Neuron (in vitro differentiated cells): ENCODE results near the gene BPIFB2.
"Not testable (repeated sequence)": the region's sequence is repeated elsewhere in the genome, so short reads cannot be mapped to it uniquely, and the experiment has no call there.

Experiments used
- H2AFZ ChIP-seq: one replicate; pipeline ENCODE4 v1.6.1; 2013; ENCODE audit warnings: low read depth, mild to moderate bottlenecking, inconsistent platforms, low read length, moderate library complexity
- H3K27me3 ChIP-seq: one replicate; pipeline ENCODE4 v1.6.1; 2013; ENCODE audit warnings: low read length; ENCODE audit not compliant: insufficient read depth
- H3K36me3 ChIP-seq: one replicate; pipeline ENCODE4 v1.6.1; 2013; ENCODE audit warnings: low read length; ENCODE audit not compliant: insufficient read depth
- H3K4me1 ChIP-seq: one replicate; pipeline ENCODE4 v1.6.1; 2013; ENCODE audit warnings: low read length; ENCODE audit not compliant: insufficient read depth
- H3K4me3 ChIP-seq: 2 replicates; pipeline ENCODE4 v1.5.1; 2013; ENCODE audit warnings: mild to moderate bottlenecking, low read length, moderate library complexity
- H3K9me3 ChIP-seq: one replicate; pipeline ENCODE4 v1.6.1; 2013; ENCODE audit warnings: low read length

The BPIFB2 gene

GRCh38 chr20:33007376-33008335 is at the start of gene BPIFB2:
BPIFB2 (plus strand) TSS chr20:33007704; CDS start chr20:33008575, 871 bp downstream.
- Histone ChIP-seq H3K9me3 (no peaks in the 10 kb centered on the region), H3K4me1 (no peaks in the 10 kb centered on the region), H3K36me3 (no peaks in the 10 kb centered on the region), H3K4me3 (no peak within 1 kb of the TSS), H2AFZ (no peak within 1 kb of the TSS), H3K27me3 (no peaks in the 10 kb centered on the region)

DNA sequence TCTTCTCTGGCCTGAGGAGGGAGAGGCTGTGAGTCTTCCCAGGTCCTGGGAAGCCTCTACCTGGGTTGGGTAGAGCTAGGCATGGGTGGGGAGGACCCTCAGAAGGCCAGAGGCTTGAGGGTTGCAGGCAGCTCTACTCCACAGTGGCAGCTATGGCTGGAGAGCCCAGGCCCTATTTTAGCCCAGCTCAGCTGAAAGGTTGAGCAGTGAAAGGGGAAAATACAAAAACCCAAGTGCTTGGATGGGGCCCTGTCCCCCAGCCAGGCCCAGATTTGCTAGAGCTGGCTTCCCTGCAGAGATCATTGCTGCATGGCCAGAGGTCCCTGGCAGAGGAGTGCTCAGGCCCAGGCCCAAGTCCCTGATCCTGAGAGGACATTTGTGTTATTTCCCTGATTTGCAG is 48.9 kb upstream of the BPIFB2 start:
- H3K4me1 ChIP-seq = no peaks in the 10 kb centered on the region
- no peaks in the 10 kb centered on the region for H3K36me3 ChIP-seq
- peaks cover 2% of the 10 kb centered on the region for H3K9me3 ChIP-seq
- no peaks in the 10 kb centered on the region for H3K27me3 ChIP-seq
- no peak overlapping the region for H3K4me3 ChIP-seq
- H2AFZ ChIP-seq = no peak overlapping the region

DNA sequence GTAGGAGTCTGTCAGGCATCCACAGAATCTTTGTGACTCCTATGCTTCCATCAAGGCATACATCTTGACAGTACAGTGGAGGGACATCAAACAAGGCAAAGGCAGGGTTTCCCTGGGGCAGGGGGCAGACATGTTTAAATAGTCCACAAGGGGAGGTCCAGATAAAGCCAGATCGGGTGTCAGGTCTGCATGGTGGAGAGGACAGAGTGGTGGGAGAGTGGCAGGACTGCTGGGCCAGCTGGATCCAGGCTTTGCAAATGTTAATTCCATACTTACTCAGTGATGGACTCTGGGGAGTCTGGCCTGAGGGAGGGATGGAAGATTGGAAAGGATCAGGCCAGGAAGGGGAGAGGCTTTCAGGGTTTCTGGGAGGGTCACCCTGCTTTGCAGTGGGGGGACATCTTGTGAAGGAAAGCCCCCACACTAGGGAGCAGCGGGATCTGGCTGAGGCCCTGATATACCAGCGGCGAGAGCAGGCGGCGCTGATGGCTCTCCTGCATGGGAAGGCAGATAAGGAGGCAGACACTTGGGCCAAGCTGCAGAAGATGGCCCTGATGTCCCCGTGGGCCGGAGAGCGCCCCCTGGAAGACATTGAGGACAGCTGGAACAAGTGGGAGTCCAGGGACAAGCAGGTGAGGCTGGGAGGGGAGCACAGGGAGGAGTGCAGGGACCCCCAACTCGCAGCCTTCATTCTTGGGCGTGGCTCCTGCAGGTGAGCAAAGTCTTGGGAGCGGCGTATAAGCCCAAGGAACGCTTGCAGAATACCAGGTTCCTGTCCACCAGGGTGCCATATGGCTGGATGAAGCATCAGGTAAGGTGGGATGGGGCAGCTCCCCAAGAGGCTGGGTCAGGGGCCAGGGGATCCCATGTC is 47.9 kb upstream of the BPIFB2 start:
- H3K27me3 ChIP-seq = no peaks in the 10 kb centered on the region
- no peak overlapping the region for H2AFZ ChIP-seq
- peaks cover 2% of the 10 kb centered on the region for H3K9me3 ChIP-seq
- no peaks in the 10 kb centered on the region for H3K4me1 ChIP-seq
- H3K36me3 ChIP-seq = no peaks in the 10 kb centered on the region
- H3K4me3 ChIP-seq = no peak overlapping the region

DNA sequence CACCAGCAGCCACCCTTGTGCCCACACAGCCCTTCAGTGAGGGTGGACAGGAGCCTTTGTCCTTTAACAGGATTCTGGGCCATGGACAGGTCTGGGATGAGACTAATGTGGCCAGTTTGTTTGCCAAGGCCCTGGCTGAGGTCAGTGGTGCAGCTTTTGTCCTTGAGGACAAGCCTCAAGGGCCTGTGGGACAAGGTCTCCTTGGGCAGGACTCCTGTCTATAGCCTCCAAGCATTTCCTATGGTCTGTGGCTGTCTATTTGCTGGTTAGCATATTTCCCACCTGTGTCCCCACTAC is 47.3 kb upstream of the BPIFB2 start:
- Histone ChIP-seq H3K36me3 (no peaks in the 10 kb centered on the region), H3K9me3 (peaks cover 2% of the 10 kb centered on the region), H3K27me3 (no peaks in the 10 kb centered on the region), H2AFZ (no peak overlapping the region), H3K4me3 (no peak overlapping the region), H3K4me1 (no peaks in the 10 kb centered on the region)

DNA sequence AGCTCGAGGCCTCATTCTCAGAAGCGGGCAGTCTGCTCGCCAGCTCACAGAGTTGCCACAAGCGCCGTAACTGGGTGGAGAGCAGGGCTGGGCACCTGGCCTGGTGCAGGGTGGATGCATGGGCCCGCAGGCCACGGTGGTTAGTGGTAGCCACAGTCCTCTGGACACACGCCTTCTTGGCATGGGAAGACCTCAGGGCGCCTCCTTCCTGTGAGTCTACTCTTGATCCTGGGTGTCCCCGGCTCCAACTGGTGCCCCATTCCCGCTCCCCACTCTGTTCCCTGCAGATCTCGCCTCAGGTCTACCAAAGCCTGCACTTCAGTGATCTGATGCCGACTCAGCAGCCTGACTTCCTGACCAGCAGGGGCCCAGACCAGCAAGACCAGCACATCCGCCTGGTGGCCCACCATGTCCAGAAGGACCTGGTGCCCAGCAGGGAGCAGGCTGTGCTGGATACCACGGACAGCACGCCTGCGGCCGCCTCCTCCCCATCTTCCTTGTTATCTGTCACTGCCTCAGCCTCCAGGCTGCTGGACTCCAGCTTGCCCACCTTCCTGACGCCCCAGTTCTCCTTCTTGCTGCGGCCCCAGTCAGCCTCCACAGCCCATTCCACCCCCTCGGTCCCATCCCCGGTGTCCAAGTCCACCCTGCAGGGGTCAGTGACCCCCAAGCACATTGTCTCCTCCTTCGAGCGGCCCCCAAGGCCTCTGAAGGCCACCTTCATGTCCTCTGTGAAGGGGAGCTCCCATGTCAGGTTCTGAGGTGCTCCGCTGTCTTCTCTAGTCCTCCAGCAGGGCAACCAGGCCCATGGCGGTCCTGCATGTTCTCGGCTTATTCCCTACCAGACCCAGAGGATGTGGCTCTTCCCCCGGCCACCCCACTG is 46.4 kb upstream of the BPIFB2 start:
- no peaks in the 10 kb centered on the region for H3K4me1 ChIP-seq
- H3K4me3 ChIP-seq = no peak overlapping the region
- peaks cover 2% of the 10 kb centered on the region for H3K9me3 ChIP-seq
- no peak overlapping the region for H2AFZ ChIP-seq
- H3K27me3 ChIP-seq = no peaks in the 10 kb centered on the region
- H3K36me3 ChIP-seq = no peaks in the 10 kb centered on the region

GRCh38 chr20:32962053-32962452 is 45.5 kb upstream of the BPIFB2 start:
- H3K36me3 ChIP-seq = no peaks in the 10 kb centered on the region
- H2AFZ ChIP-seq = no peak overlapping the region
- no peaks in the 10 kb centered on the region for H3K4me1 ChIP-seq
- H3K4me3 ChIP-seq = no peak overlapping the region
- H3K9me3 ChIP-seq = peaks cover 2% of the 10 kb centered on the region
- H3K27me3 ChIP-seq = no peaks in the 10 kb centered on the region

GRCh38 chr20:32962646-32963045 is 44.9 kb upstream of the BPIFB2 start:
- not testable (repeated sequence) for H3K4me1 ChIP-seq

GRCh38 chr20:32963176-32963575 is 44.3 kb upstream of the BPIFB2 start:
- Histone ChIP-seq H2AFZ (no peak overlapping the region), H3K9me3 (no peaks in the 10 kb centered on the region), H3K27me3 (no peaks in the 10 kb centered on the region), H3K4me3 (no peak overlapping the region), H3K4me1 (no peaks in the 10 kb centered on the region), H3K36me3 (no peaks in the 10 kb centered on the region)

More at GRCh38 chr20:32962646-32963045, 44.9 kb upstream of the BPIFB2 start:
- H3K4me3 ChIP-seq, H3K9me3 ChIP-seq, H2AFZ ChIP-seq, H3K27me3 ChIP-seq, H3K36me3 ChIP-seq: not testable (repeated sequence)

- Histone ChIP-seq H3K9me3 (no peaks in the 10 kb centered on the region), H3K36me3 (no peaks in the 10 kb centered on the region), H3K27me3 (no peaks in the 10 kb centered on the region), H3K4me1 (no peaks in the 10 kb centered on the region), H2AFZ (no peak overlapping the region), H3K4me3 (no peak overlapping the region)
Measured at GRCh38 chr20:32964575-32964974, 42.9 kb upstream of the BPIFB2 start.

- H3K4me1 ChIP-seq = no peaks in the 10 kb centered on the region
- H3K9me3 ChIP-seq = no peaks in the 10 kb centered on the region
- H3K36me3 ChIP-seq = no peaks in the 10 kb centered on the region
Measured at GRCh38 chr20:32965115-32965514, 42.4 kb upstream of the BPIFB2 start.

DNA sequence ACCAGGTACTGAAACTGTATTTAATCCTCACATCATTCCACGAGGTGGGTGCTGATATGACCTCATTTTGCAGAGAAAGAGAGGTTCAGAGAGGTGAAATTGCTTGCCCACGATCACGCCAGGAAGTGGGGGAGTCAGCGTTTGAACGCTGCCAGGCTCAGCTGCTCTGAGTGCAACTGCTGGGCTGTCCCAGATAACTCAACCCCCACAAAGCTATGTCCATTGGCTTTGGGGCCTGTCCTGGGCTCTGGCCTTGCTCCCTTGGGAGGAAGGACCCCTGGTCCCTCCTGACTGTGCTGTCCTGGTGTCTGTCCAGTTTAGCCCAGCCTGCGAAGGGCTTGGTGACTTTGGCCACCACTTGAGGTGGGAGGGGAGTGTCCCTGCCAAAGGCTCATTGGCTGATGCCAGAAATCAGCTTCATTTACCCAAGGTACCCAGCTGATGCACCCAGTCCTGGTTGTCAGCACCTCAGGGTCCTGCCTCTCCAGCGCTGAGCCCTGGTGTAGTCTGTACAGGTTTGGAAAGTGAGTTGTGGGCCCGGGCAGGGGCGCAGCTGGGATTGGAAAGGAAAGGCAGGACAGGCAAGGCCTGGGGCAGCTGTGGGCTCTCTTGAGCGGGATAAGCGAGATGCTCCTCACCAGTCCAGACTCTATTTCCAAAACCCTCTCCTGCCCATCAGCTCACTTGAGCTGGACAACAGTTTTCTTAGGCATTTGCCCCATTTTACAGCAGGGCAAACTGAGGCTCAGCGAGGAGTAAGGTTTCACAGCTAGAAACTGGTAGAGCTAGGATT is 41.7 kb upstream of the BPIFB2 start:
- H3K36me3 ChIP-seq = no peaks in the 10 kb centered on the region

More at GRCh38 chr20:32965115-32965514, 42.4 kb upstream of the BPIFB2 start:
- H3K4me3 ChIP-seq = no peak overlapping the region
- H3K27me3 ChIP-seq = no peaks in the 10 kb centered on the region
- H2AFZ ChIP-seq = no peak overlapping the region

DNA sequence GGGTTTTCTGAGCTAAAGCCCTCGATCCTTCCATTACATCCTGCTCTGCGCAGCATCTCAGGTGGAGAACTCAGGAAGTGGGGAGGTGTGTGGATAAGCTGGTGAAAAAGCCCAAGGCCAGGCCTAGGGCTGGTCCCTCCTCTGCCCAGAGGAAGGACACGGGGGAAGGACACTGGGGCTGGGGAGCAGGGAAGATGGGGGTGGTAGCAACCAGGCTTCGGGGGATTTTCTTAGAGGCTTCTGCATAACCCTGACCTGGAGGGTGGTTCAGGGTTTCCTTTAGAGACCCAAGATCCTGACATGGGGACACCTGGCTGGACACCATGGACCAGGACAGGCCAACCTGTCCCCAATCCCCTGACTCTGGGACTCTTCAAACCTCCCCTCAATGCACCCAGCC is 41.1 kb upstream of the BPIFB2 start:
- Histone ChIP-seq H3K4me1 (peaks cover 1% of the 10 kb centered on the region), H3K36me3 (no peaks in the 10 kb centered on the region), H2AFZ (no peak overlapping the region), H3K4me3 (no peak overlapping the region), H3K27me3 (no peaks in the 10 kb centered on the region), H3K9me3 (no peaks in the 10 kb centered on the region)

More for the DNA sequence above, 41.7 kb upstream of the BPIFB2 start:
- Histone ChIP-seq H3K27me3 (no peaks in the 10 kb centered on the region), H3K9me3 (no peaks in the 10 kb centered on the region), H3K4me3 (no peak overlapping the region), H3K4me1 (no peaks in the 10 kb centered on the region), H2AFZ (no peak overlapping the region)
